PC-3 (cell line): Measurements from ENCODE around the gene ENTR1. TPM values are rescaled to one million over a fixed set of nuclear protein-coding genes. Genes with fewer than 3 reads are reported as not detected.

Experiments used
- ATAC-seq: fragments of 200-7000 bp; cut with Tn5 transposase; 2 replicates; pipeline ENCODE4 v1.9.1; 2020; ENCODE audit warnings: mild to moderate bottlenecking, moderate library complexity
- BruUV-seq: library from RNA; stranded (reverse); fragments of 400-500 nt; replicated peaks from 2 replicates; lab custom pipeline; 2021; lab: Mats Ljungman, UMichigan
- CTCF ChIA-PET: fragments of 300-600 bp; sonication (Branson Sonifier 250); formaldehyde crosslinking; loops from one replicate; lab custom pipeline; 2022; ENCODE audit warnings: antibody characterized with exemption; lab: Charles Lee
- POLR2A ChIA-PET: fragments of 300-600 bp; sonication (Branson Sonifier 250); formaldehyde crosslinking; loops from one replicate; lab custom pipeline; 2022; ENCODE audit warnings: antibody characterized with exemption; ENCODE audit not compliant: unreplicated experiment; lab: Charles Lee
- DNase-seq: peaks from one replicate; pipeline ENCODE4 v3.0.0-alpha.2; 2015
- H2AFZ ChIP-seq: fragments of 300-600 bp; sonication (generic); 2 replicates; pipeline ENCODE4 v1.6.0; 2016; ENCODE audit warnings: antibody characterized with exemption, low read length
- H3F3A ChIP-seq: fragments of 300-600 bp; sonication (generic); one replicate; pipeline ENCODE4 v1.6.0; 2017; ENCODE audit warnings: antibody characterized with exemption, low read length, control low read depth, mild to moderate bottlenecking; ENCODE audit not compliant: unreplicated experiment
- H3K27ac ChIP-seq: fragments of 300-600 bp; sonication (generic); 2 replicates; pipeline ENCODE4 v1.5.1; 2016; ENCODE audit warnings: mild to moderate bottlenecking, low read length
- H3K27me3 ChIP-seq: fragments of 300-600 bp; sonication (generic); 2 replicates; pipeline ENCODE4 v1.6.1; 2016; ENCODE audit warnings: low read length, mixed read lengths
- H3K36me3 ChIP-seq: fragments of 300-600 bp; sonication (generic); 2 replicates; pipeline ENCODE4 v1.6.1; 2016; ENCODE audit warnings: low read depth, mixed run types, low read length, mixed read lengths
- H3K4me1 ChIP-seq: fragments of 300-600 bp; sonication (generic); 2 replicates; pipeline ENCODE4 v1.5.1; 2016; ENCODE audit warnings: low read length; ENCODE audit not compliant: insufficient read depth
- H3K4me2 ChIP-seq: fragments of 300-600 bp; sonication (generic); 2 replicates; pipeline ENCODE4 v1.6.0; 2016; ENCODE audit warnings: low read length
- H3K4me3 ChIP-seq: fragments of 300-600 bp; sonication (generic); 2 replicates; pipeline ENCODE4 v1.5.1; 2016; ENCODE audit warnings: mild to moderate bottlenecking, low read length, mixed read lengths
- H3K79me2 ChIP-seq: fragments of 300-600 bp; sonication (generic); 2 replicates; pipeline ENCODE4 v1.6.1; 2017; ENCODE audit warnings: low read length, mixed read lengths
- H3K9ac ChIP-seq: fragments of 300-600 bp; sonication (generic); 2 replicates; pipeline ENCODE4 v1.6.0; 2016; ENCODE audit warnings: mild to moderate bottlenecking, low read length
- H3K9me2 ChIP-seq: fragments of 300-600 bp; sonication (generic); replicated peaks from 2 replicates; pipeline ENCODE4 v1.6.1; 2016; ENCODE audit warnings: mixed run types, low read length, mixed read lengths
- H3K9me3 ChIP-seq: fragments of 300-600 bp; sonication (generic); 2 replicates; pipeline ENCODE4 v1.6.1; 2016; ENCODE audit warnings: low read length, mixed read lengths
- H4K20me1 ChIP-seq: fragments of 300-600 bp; sonication (generic); 2 replicates; pipeline ENCODE4 v1.6.1; 2016; ENCODE audit warnings: low read length, mixed read lengths
- EZH2 ChIP-seq: fragments of 300-600 bp; sonication (generic); IDR thresholded peaks from one replicate; pipeline ENCODE4 v1.6.1; 2017; ENCODE audit warnings: antibody characterized with exemption, mild to moderate bottlenecking, low read length; ENCODE audit not compliant: unreplicated experiment
- EZH2phosphoT487 ChIP-seq: fragments of 300-600 bp; sonication (generic); IDR thresholded peaks from 2 replicates; pipeline ENCODE4 v1.6.1; 2018; ENCODE audit warnings: mild to moderate bottlenecking, antibody characterized with exemption, low read length, borderline replicate concordance
- intact Hi-C: fragments of 100-400 bp; cut with micrococcal nuclease; formaldehyde crosslinking; loops from 2 replicates; pipeline ENCODE4 v1.9.0; 2023
- total RNA-seq: library from RNA; depleted of rRNA; stranded (reverse); fragments of >200 nt; gene quantifications from 2 replicates; pipeline ENCODE4 v1.2.3, GENCODE V29; 2014
- TF ChIP-seq, protein P1 (sequence below): fragments of 300-600 bp; sonication (generic); conservative IDR thresholded peaks from 2 replicates; pipeline ENCODE4 v1.5.1; 2017; ENCODE audit warnings: antibody characterized with exemption, low read depth, mild to moderate bottlenecking, low read length

ENTR1 gene
- total RNA-seq, 1 experiment from 2014 or later, result 32.3 TPM

DNA sequence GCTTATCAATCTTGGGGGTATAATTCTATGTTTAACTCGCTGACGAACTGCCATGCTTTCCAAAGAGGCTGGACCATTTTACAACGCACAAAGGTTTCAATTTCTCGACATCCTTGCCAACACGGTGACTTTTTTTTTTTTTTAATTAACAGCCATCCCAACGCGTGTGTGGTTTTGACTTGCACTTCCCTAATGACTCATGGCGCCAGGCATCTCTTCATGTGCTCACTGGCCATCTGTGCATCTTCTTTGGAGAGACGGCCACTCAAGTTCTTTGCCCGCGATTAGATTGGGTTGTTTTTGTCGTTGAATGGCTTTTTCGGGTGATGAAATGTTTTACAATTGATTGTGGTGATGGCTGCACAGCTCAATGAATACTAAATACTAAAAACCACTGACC, 24.4 kb downstream of the ENTR1 start:
- Histone ChIP-seq H3K4me3 (no peak overlapping the region), H3K9me3 (no peaks in the 10 kb centered on the region), H3F3A (no peaks in the 10 kb centered on the region), H3K27me3 (no peaks in the 10 kb centered on the region), H2AFZ (no peak overlapping the region), H3K9me2 (no peaks in the 10 kb centered on the region), H4K20me1 (no peaks in the 10 kb centered on the region), H3K79me2 (no peaks in the 10 kb centered on the region), H3K36me3 (peaks cover 9% of the 10 kb centered on the region; the same call in 1 of the 2 replicates), H3K9ac (no peak overlapping the region), H3K4me2 (no peak overlapping the region), H3K27ac (no peak overlapping the region), H3K4me1 (no peaks in the 10 kb centered on the region)
- ChIA-PET POLR2A (interaction anchor here (0.6 kb wide), 1 partner anchor 63 kb away, joined by 4 read pairs; no protein-coding TSS in a partner anchor), CTCF (no interaction called here)
- no peak for ATAC-seq
- TF ChIP-seq EZH2phosphoT487, result no peak
- intact Hi-C loops, result no loop called here
- no peak for DNase-seq
- BruUV-seq, result no TSS peak

DNA sequence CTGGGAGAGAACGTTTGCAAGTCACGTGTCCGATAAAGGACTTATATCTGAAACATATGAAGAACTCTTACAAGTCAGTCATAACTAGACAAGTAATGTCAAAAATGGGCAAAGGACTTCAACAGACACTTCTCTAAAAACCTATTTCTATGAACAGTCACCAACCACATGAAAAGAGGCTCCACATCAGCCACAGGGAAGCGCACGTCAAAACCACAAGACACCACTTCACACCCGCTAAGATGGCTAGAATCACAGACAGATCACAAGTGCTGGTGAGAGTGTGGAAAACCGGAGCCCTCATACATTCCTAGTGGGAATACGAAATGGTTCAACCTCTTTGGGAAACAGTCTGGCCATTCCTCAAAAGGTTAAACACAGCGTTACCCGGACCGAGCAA, 25.4 kb downstream of the ENTR1 start:
- no peaks in the 10 kb centered on the region for H3K9me2 ChIP-seq
- no peak overlapping the region for H3K27ac ChIP-seq
- no peak overlapping the region for H3K4me3 ChIP-seq
- no peaks in the 10 kb centered on the region for H3K4me1 ChIP-seq
- DNase-seq (no peak), ATAC-seq (no peak)
- peaks cover 9% of the 10 kb centered on the region; the same call in 1 of the 2 replicates for H3K36me3 ChIP-seq
- no peaks in the 10 kb centered on the region for H3K79me2 ChIP-seq
- ChIA-PET CTCF (interaction anchor here (0.6 kb wide), 1 partner anchor 57 kb away, joined by 7 read pairs; the partner anchor contains the start of gene GPSM1), POLR2A (no interaction called here)
- no peaks in the 10 kb centered on the region for H3K27me3 ChIP-seq
- no peak overlapping the region for H3K9ac ChIP-seq
- no peak overlapping the region for H2AFZ ChIP-seq
- BruUV-seq, result no TSS peak
- TF ChIP-seq EZH2phosphoT487 (no peak), EZH2 (no peak)
- TF ChIP-seq, protein P1, sequence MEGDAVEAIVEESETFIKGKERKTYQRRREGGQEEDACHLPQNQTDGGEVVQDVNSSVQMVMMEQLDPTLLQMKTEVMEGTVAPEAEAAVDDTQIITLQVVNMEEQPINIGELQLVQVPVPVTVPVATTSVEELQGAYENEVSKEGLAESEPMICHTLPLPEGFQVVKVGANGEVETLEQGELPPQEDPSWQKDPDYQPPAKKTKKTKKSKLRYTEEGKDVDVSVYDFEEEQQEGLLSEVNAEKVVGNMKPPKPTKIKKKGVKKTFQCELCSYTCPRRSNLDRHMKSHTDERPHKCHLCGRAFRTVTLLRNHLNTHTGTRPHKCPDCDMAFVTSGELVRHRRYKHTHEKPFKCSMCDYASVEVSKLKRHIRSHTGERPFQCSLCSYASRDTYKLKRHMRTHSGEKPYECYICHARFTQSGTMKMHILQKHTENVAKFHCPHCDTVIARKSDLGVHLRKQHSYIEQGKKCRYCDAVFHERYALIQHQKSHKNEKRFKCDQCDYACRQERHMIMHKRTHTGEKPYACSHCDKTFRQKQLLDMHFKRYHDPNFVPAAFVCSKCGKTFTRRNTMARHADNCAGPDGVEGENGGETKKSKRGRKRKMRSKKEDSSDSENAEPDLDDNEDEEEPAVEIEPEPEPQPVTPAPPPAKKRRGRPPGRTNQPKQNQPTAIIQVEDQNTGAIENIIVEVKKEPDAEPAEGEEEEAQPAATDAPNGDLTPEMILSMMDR, result no peak
- H3K9me3 ChIP-seq, result no peaks in the 10 kb centered on the region
- intact Hi-C loops, result no loop called here
- H4K20me1 ChIP-seq, result no peaks in the 10 kb centered on the region
- H3F3A ChIP-seq, result no peaks in the 10 kb centered on the region
- no peak overlapping the region for H3K4me2 ChIP-seq

DNA sequence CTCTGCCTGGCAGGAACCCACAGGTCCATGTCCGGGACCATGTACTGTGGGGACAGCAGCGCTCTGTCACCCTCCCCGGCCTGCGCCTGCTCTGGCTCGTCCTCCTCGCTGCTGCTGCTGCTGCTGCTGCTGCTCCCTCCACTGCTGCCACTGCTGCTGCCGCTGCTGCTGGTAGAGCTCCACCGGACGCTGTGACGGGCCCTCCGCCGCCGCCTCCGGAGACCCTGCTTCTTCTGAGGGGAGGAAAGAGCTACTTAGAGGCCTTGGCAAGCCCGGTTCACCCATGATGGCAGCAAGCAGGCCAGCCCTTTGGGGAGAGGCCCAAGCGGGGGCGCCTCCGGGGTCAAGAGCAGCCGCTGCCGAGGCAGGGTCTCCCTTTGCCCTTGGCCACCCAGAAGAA, 27.0 kb downstream of the ENTR1 start:
- H3K36me3 ChIP-seq, result peaks cover 9% of the 10 kb centered on the region; the same call in 1 of the 2 replicates
- H3K27me3 ChIP-seq, result no peaks in the 10 kb centered on the region
- no peaks in the 10 kb centered on the region for H3K9me2 ChIP-seq
- H3K4me3 ChIP-seq, result no peak overlapping the region
- H3F3A ChIP-seq, result no peaks in the 10 kb centered on the region
- H3K4me2 ChIP-seq, result no peak overlapping the region
- no peak overlapping the region for H3K27ac ChIP-seq
- no peaks in the 10 kb centered on the region for H3K4me1 ChIP-seq
- intact Hi-C loops, result no loop called here
- no peak for ATAC-seq
- BruUV-seq, result no TSS peak
- H3K79me2 ChIP-seq, result no peaks in the 10 kb centered on the region
- ChIA-PET CTCF (no interaction called here), POLR2A (interaction anchor here (0.6 kb wide), 1 partner anchor 20 kb away, joined by 3 read pairs; the partner anchor contains the start of gene DNLZ)
- TF ChIP-seq EZH2, result no peak
- TF ChIP-seq EZH2phosphoT487, result no peak
- TF ChIP-seq, protein P1, result no peak
- H2AFZ ChIP-seq, result no peak overlapping the region
- H3K9ac ChIP-seq, result no peak overlapping the region
- H4K20me1 ChIP-seq, result no peaks in the 10 kb centered on the region
- no peaks in the 10 kb centered on the region for H3K9me3 ChIP-seq
- no peak for DNase-seq
